Stimulated activated CD4-positive, alpha-beta T cell treated with anti-CD3 and anti-CD28 coated beads, TNF-alpha, amount 100 ng/mL, for 24 hours (primary cell): ENCODE data around the gene AUH.

Experiments
- DNase-seq, 3 experiments: peaks; one replicate each; pipeline ENCODE4 v3.0.0-alpha.2; 2020; ENCODE audit warnings: low read depth in 3 of 3

The AUH gene

DNA sequence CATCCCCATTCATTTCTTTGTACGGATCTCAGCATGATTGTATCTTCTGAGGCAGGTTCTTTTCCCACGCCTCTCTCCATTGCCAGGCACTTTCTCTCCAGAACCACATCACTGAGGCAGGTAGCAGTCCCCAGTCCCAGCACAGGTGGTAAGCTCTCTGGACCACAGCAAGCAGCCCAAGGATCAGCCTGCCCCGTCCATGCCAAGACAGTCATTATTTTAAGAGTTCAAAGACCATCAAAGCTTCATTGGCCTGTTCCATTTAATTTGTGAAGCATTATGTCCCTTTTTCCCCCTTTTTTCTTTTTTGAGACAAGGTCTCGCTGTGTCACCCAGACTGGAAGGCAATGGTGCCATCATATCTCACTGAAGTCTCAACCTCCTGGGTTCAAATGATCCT, 171.7 kb downstream of the AUH start:
- no peak for DNase-seq

DNA sequence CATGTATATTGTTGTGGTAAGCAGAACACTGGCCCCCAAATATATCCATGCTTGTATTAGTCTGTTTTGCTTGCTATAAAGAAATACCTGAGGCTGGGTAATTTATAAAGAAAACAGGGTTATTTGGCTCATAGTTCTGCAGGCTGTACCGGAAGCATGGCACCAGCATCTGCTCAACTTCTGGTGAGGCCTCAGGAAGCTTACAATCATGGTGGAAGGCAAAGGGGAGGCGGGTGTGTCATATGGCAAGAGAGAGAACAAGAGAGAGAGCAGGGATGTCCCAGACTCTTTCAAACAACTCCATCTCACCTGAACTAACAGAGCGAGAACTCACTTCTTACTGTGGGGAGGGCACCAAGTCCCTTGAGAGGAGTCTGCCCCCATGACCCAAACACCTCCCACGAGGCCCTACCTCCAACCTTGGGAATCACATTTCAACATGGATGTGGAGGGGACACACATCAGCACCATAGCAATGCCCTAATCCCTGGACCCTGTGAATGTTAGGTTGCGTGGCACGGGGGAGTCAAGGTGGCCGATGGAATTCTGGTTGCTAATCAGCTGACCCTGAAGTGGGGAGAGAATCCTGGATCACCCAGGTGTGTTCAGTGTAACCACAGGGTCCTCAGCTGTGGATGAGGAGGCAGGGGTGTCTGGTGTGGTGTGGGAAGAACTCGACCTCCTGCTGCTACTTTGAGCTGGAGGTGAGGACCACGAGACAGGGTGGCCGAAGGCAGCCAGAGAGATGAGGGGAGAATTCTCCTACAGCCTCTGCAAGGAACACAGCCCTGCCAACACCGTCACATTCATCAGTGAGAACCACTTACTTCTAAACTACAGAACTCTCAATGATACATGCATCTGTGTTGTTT, 172.8 kb downstream of the AUH start:
- no peak for DNase-seq

DNA sequence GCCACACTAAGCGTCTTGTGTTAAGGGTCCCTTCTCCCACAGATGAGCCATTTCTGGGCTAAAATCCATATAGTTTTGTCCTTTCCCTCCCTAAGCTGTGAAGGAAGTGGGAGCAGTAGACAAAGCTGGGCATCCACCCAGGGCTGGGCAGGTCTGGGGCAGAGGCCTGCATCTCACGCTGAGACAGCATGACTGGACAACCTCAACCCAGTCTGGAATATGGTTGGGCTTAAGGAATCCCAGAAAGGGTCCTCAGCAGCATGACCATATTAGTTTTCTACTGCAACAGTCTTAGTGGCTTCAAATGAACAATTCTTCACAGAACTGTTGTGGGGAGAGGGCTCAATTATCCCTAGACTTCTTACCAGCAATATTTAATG, 173.8 kb downstream of the AUH start:
- no peak for DNase-seq

DNA sequence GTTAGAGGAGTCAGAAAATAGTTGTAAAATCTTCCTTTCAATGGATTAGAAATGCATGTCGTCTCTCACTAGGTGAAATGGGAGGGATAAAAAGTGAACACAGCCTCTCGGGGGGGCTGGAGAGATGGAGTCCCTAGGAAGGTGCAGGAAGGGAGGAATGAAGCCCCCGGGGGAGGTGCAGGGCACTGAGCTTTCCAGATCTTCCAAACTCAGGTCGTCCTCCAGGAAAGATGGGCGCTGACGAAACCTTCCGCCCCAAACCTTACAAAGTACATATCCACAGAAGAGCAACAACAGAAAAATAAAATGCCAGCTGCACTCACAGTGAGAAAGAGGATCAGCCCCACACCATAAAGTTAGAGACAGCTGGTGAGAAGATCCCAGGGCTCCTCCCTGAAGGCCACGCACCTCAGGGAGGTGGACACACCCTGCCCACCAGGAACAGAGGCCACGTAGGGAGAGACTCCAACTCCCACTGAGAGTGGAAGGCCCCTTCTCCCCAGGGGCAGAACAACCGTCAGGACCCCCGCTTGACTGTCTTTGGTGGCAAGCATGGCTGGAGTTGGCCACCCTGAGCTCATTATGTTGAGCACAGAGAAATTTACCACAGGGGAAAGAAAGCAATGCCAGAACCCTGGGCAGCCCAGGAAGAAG, 174.3 kb downstream of the AUH start:
- DNase-seq, result no peak

- no peak for DNase-seq
Measured at GRCh38 chr9:91186632-91187108, 175.0 kb downstream of the AUH start.

DNA sequence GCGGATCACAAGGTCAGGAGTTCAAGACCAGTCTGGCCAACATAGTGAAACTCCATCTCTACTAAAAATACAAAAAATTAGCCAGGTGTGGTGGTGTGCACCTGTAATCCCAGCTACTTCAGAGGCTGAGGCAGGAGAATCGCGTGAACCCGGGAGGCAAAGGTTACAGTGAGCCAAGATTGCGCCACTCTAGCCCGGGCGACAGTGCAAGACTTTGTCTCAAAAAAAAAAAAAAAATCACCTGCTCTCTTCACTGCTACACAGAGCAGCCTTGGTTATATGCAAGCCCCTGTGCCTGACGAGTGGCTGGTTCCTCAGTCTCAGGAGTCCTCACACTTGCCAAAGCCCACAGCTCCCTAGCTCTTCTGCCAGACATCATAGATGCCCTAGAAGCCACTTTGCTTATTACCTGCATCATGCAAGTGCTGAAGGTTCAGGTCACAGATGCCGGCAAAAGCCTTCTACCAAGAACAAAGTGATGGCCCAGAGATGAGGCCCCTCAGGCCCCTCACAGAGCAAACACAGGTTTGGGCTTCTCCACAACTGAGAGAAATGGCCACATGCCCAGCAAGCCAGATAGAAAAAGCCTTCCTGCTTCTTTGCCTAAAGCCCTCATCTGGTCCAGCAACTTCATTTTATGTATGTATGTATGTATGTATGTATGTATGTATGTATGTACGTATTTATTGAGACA, 176.4 kb downstream of the AUH start:
- DNase-seq, result no peak

GRCh38 chr9:91182429-91183225, 179.1 kb downstream of the AUH start:
- DNase-seq, result no peak

GRCh38 chr9:91181541-91181940, 180.2 kb downstream of the AUH start:
- no peak for DNase-seq

GRCh38 chr9:91180930-91181268, 180.8 kb downstream of the AUH start:
- DNase-seq, result no peak

GRCh38 chr9:91180240-91180929, 181.3 kb downstream of the AUH start:
- DNase-seq, result no peak

GRCh38 chr9:91179237-91180138, 182.2 kb downstream of the AUH start:
- no peak for DNase-seq

DNA sequence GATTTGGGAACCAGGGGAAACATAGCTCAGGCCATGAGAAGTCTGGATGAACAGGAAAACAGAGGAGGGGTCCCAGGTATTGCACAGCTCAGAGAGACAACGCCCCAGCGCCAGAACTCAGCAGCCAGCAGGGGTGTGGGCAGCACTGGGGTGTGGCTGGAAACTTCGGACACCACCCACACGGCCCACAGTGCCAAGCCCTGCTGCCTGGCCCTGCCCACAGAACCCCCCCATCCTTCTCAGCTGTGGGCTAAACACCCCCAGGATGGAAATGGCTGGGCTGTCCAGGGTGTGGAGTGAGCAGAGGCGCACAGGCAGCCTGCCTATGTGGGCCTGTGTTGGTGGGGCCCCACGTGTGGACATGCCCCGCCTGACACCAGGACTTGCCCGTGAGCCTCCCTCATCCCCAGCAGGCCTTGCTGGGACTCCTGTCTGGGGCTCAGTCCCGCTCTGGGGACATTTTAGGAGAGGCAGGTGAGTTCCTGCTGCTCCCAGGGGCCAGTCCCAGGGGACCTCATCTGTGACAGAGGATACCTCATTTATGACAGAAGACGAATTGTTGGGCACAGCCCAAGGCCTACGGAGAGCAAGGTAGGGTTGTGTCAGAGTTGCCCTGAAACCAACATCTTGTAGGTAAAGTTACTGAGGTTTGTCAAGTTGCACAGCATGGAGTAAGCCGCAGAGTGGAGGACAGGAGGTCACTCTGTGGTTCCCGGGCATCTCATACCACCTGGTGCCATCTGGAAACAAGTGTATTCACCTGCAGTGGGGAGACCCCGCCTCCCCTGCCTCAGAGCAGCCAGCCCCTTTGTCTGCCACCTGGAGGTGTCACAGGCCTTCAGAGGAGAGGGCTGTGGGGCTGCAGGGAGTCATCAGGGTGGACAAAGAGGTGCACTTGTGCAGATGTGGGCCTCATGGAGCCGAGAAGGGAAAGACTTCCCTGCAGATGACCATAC, 183.2 kb downstream of the AUH start:
- DNase-seq, result no peak

GRCh38 chr9:91177661-91178280, 183.9 kb downstream of the AUH start:
- DNase-seq, result peak in 1 of 3 experiments; percentile 60

GRCh38 chr9:91177081-91177480, 184.6 kb downstream of the AUH start:
- DNase-seq, result no peak

DNA sequence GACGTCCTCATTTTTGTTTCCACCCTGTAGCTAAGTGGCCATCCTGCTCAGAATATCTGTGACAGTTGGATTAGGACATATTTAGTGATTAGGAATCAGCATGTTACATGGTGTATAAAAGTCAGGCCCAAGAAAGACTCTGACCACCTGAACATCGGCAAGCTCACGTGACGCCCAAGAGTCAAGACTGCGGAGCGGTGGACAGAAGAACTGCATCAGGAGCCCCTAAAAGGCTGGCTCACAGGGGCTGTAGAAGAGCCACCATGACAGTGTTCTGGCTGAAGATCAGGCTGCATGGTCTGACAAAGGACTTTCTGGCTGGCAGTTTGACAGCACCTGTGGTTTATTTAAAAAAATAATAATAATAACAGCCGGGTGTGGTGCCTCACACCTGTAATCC, 185.3 kb downstream of the AUH start:
- DNase-seq, result no peak

- DNase-seq, result no peak
Measured at GRCh38 chr9:91174772-91175171, 186.9 kb downstream of the AUH start.

DNA sequence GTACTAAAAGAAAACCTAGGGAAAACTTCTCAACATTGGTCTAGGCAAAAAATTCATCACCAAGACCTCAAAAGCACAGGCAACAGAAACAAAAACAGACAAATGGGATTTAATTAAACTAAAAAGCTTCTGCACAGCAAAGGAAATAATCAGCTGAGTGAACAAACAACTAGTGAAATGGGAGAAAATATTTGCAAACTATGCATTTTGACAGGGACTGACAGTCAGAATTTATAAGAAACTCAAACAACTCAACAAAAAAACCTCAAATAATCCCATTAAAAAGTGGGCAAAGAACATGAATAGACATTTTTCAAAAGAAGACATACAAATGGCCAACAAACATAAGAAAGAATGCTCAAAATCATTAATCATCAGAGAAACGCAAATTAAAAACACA, 189.4 kb downstream of the AUH start:
- DNase-seq, result no peak

GRCh38 chr9:91170951-91171350, 190.8 kb downstream of the AUH start:
- DNase-seq, result no peak
